OCI-LY1 (cell line): ENCODE data around the gene HELT.

Experiments used
- EZH2 ChIP-seq: fragments of 200-600 bp; sonication (generic), shearing (Covaris generic); IDR thresholded peaks from 2 replicates; pipeline ENCODE4 v1.8.0; 2017; ENCODE audit warnings: borderline replicate concordance, mixed run types, mild to moderate bottlenecking, antibody characterized with exemption, low read length, moderate library complexity, mixed read lengths
- TF ChIP-seq, protein P1 (sequence below): fragments of 200-600 bp; sonication (generic), shearing (Covaris generic); IDR thresholded peaks from 2 replicates; pipeline ENCODE4 v1.5.1; 2017; ENCODE audit warnings: mild to moderate bottlenecking, antibody characterized with exemption, low read length, moderate library complexity, mixed read lengths

DNA sequence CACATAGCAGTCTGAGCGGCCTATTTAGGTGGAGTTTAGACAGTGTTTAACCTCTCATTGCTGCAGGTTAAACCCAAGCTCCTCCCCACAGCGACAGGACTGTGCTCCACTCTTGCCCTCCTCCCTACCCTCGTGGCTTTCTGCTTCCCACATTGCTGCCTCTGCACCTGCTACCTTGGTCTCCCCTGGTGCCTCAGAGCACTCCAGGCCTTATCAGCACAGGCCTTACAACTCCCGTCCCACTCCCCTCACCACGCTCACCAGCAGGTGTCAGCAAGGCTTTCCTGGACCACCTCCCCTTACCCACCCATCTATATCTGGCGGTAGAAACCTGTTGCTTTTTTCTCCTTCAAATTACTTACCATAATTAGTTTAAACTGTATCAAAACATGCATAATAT lies 18.6 kb downstream of the HELT start:
- TF ChIP-seq, protein P1, sequence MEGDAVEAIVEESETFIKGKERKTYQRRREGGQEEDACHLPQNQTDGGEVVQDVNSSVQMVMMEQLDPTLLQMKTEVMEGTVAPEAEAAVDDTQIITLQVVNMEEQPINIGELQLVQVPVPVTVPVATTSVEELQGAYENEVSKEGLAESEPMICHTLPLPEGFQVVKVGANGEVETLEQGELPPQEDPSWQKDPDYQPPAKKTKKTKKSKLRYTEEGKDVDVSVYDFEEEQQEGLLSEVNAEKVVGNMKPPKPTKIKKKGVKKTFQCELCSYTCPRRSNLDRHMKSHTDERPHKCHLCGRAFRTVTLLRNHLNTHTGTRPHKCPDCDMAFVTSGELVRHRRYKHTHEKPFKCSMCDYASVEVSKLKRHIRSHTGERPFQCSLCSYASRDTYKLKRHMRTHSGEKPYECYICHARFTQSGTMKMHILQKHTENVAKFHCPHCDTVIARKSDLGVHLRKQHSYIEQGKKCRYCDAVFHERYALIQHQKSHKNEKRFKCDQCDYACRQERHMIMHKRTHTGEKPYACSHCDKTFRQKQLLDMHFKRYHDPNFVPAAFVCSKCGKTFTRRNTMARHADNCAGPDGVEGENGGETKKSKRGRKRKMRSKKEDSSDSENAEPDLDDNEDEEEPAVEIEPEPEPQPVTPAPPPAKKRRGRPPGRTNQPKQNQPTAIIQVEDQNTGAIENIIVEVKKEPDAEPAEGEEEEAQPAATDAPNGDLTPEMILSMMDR, result no peak
- no peak for TF ChIP-seq EZH2
